Nephron (organoid): Measurements from ENCODE around the gene AK1.

Experiments used
- H3K27ac Mint-ChIP-seq, 3 experiments: 2 replicates each; pipeline ENCODE4 v1.8.0; 2020; ENCODE audit warnings: mixed read lengths in 3 of 3, mild to moderate bottlenecking in 2 of 3, moderate library complexity in 1 of 3
- H3K27me3 Mint-ChIP-seq: 2 replicates; pipeline ENCODE4 v1.8.0; 2021; ENCODE audit warnings: low read depth, mild to moderate bottlenecking, moderate library complexity, mixed read lengths
- H3K36me3 Mint-ChIP-seq: 2 replicates; pipeline ENCODE4 v1.8.0; 2020; ENCODE audit warnings: low read depth, mixed read lengths
- H3K4me1 Mint-ChIP-seq: 2 replicates; pipeline ENCODE4 v1.8.0; 2020; ENCODE audit warnings: mixed read lengths
- H3K4me3 Mint-ChIP-seq, 3 experiments: 2 replicates each; pipeline ENCODE4 v1.8.0; 2020; ENCODE audit warnings: mild to moderate bottlenecking in 3 of 3, mixed read lengths in 3 of 3, moderate library complexity in 2 of 3
- H3K9me3 Mint-ChIP-seq: 2 replicates; pipeline ENCODE4 v1.8.0; 2020; ENCODE audit warnings: mixed read lengths
- CTCF ChIP-seq, 3 experiments: fragments of 200-600 bp; sonication (generic); IDR thresholded peaks; one replicate each; pipeline ENCODE4 v1.5.0; 2021; ENCODE audit warnings: antibody characterized with exemption in 3 of 3; ENCODE audit not compliant: unreplicated experiment in 3 of 3

AK1 gene

GRCh38 chr9:127858041-127858512, 19.4 kb downstream of the AK1 start:
- Mint-ChIP-seq H3K27me3 (peaks cover 5% of the 10 kb centered on the region), H3K4me1 (peaks cover 23% of the 10 kb centered on the region), H3K4me3 (peak overlapping the region in 2 of 3 experiments; percentile 9 to 55), H3K9me3 (no peaks in the 10 kb centered on the region), H3K36me3 (no peaks in the 10 kb centered on the region), H3K27ac (peak overlapping the region; percentile 62 to 85 (median 84))
- no peak for TF ChIP-seq CTCF (IDR thresholded peaks at IDR 0.05; ENCODE audit: unreplicated experiment in 3 of 3)

GRCh38 chr9:127857278-127857677, 20.2 kb downstream of the AK1 start:
- Mint-ChIP-seq H3K27ac (no peak overlapping the region), H3K4me1 (peaks cover 26% of the 10 kb centered on the region), H3K36me3 (no peaks in the 10 kb centered on the region), H3K9me3 (no peaks in the 10 kb centered on the region), H3K4me3 (no peak overlapping the region), H3K27me3 (peaks cover 5% of the 10 kb centered on the region)
- no peak for TF ChIP-seq CTCF (IDR thresholded peaks at IDR 0.05; ENCODE audit: unreplicated experiment in 3 of 3)

- no peaks in the 10 kb centered on the region for H3K9me3 Mint-ChIP-seq
- peaks cover 5% of the 10 kb centered on the region for H3K27me3 Mint-ChIP-seq
Observed at GRCh38 chr9:127856729-127857116, 20.8 kb downstream of the AK1 start.

GRCh38 chr9:127856094-127856728, 21.3 kb downstream of the AK1 start:
- TF ChIP-seq CTCF (IDR thresholded peaks at IDR 0.05; ENCODE audit: unreplicated experiment in 3 of 3): no peak
- H3K4me3 Mint-ChIP-seq: no peak overlapping the region
- H3K36me3 Mint-ChIP-seq: no peaks in the 10 kb centered on the region
- peaks cover 29% of the 10 kb centered on the region for H3K4me1 Mint-ChIP-seq
- no peaks in the 10 kb centered on the region for H3K9me3 Mint-ChIP-seq
- H3K27me3 Mint-ChIP-seq: peaks cover 3% of the 10 kb centered on the region
- peak overlapping the region; percentile 55 to 67 (median 64) for H3K27ac Mint-ChIP-seq

More at GRCh38 chr9:127856729-127857116, 20.8 kb downstream of the AK1 start:
- TF ChIP-seq CTCF (IDR thresholded peaks at IDR 0.05; ENCODE audit: unreplicated experiment in 3 of 3): no peak
- H3K36me3 Mint-ChIP-seq: no peaks in the 10 kb centered on the region
- no peak overlapping the region for H3K4me3 Mint-ChIP-seq
- no peak overlapping the region for H3K27ac Mint-ChIP-seq
- peaks cover 29% of the 10 kb centered on the region for H3K4me1 Mint-ChIP-seq

GRCh38 chr9:127855522-127855921, 22.0 kb downstream of the AK1 start:
- H3K4me3 Mint-ChIP-seq: peak overlapping the region in 1 of 3 experiments; percentile 41
- H3K27ac Mint-ChIP-seq: peak overlapping the region; percentile 55 to 67 (median 64)
- no peaks in the 10 kb centered on the region for H3K9me3 Mint-ChIP-seq
- peaks cover 28% of the 10 kb centered on the region for H3K4me1 Mint-ChIP-seq
- H3K27me3 Mint-ChIP-seq: peaks cover 1% of the 10 kb centered on the region
- no peak for TF ChIP-seq CTCF (IDR thresholded peaks at IDR 0.05; ENCODE audit: unreplicated experiment in 3 of 3)
- H3K36me3 Mint-ChIP-seq: peaks cover 2% of the 10 kb centered on the region

- H3K4me1 Mint-ChIP-seq: peaks cover 27% of the 10 kb centered on the region
- H3K27ac Mint-ChIP-seq: peak overlapping the region in 2 of 3 experiments; percentile 18 to 67
- peaks cover 5% of the 10 kb centered on the region for H3K36me3 Mint-ChIP-seq
- H3K4me3 Mint-ChIP-seq: peak overlapping the region in 1 of 3 experiments; percentile 21
- TF ChIP-seq CTCF (IDR thresholded peaks at IDR 0.05; ENCODE audit: unreplicated experiment in 3 of 3): no peak
- H3K9me3 Mint-ChIP-seq: no peaks in the 10 kb centered on the region
- H3K27me3 Mint-ChIP-seq: peaks cover 4% of the 10 kb centered on the region
Observed at GRCh38 chr9:127854960-127855359, 22.5 kb downstream of the AK1 start.
